Stimulated activated CD8-positive, alpha-beta memory T cell treated with anti-CD3 and anti-CD28 coated beads, Interleukin-7, amount 100 ng/mL, for 48 hours (primary cell): ENCODE data around the gene CDKL4.
"Not testable (repeated sequence)": the region's sequence is repeated elsewhere in the genome, so short reads cannot be mapped to it uniquely, and the experiment has no call there.

ENCODE experiments used
- DNase-seq, 2 donors: peaks; one replicate each; pipeline ENCODE4 v3.0.0-alpha.2; 2020; ENCODE audit warnings: low read depth in 1 of 2; ENCODE audit errors: extremely low read depth in 1 of 2

CDKL4 gene

DNA sequence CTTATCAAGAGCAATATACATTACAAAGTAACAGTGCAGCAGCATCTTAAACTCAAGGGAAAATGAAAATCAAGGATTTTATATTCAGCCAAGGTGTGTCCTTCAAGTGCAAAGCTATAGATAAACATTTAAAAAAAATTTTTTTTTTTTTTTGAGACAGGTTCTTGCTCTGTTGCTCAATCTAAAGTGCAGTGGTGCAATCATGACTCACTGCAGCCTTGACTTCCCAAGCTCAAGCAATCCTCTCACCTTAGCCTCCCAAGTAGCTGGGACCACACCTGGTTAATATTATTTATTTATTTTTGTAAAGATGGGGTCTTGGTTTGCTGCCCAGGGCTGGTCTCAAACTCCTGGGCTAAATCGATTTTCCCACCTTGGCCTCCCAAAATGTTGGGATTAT lies 9.0 kb downstream of the CDKL4 start:
- no peak for DNase-seq

DNA sequence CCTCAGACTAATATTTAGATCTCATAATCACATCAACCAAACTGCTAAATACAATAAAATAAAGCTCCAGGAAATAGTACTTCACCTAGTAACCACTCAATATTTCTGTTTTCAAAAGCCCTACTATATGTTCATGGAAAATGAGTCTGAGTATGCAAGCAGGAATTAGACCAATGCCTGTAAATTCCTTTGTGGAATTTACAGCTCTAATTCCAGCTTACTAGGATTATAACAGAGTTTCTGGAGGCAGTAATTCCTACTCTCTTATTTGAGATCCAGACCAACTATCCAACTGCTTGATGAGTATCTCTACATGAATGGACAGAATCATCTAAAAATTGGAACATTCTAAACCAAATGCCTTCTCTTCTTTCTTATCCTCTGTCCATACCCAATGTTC lies 11.6 kb downstream of the CDKL4 start:
- no peak for DNase-seq

DNA sequence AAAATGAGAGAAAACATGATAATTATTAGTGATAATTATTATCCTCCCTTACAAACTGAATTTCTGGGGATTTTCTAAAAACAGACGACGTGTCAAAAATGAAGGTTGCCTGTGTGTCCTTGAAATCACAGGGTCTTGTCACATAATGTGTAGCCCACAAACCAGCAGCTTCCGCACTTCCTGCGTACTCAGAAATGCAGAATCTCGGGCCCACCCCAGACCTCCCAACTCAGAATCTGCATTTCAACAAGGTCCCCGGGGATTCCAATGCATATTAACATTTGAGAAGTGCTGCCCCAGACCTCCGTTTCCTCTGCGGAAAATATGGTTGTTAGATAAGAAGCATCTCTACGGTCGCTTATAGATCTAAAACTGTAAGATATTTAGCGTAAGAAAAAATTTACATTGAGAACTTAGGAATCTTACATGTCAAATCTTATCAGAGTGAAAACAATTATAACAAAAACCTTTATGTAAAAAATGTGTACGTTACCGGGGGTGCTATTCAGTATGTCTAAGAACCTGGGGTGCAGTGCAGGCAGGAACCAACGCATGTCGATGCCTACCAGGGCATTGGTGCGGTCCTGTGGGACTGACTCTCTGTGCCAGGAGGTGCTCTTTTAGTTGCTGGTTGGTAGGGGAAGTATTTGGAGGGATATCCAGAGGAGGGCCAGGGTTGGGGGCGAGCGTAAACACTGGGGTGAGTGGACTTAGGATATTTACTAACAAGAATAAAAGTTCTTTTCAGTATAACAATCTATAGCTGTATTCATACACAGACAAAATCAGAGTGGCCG lies 15.2 kb downstream of the CDKL4 start:
- DNase-seq: peak in 1 of 2 donors; percentile 17

DNA sequence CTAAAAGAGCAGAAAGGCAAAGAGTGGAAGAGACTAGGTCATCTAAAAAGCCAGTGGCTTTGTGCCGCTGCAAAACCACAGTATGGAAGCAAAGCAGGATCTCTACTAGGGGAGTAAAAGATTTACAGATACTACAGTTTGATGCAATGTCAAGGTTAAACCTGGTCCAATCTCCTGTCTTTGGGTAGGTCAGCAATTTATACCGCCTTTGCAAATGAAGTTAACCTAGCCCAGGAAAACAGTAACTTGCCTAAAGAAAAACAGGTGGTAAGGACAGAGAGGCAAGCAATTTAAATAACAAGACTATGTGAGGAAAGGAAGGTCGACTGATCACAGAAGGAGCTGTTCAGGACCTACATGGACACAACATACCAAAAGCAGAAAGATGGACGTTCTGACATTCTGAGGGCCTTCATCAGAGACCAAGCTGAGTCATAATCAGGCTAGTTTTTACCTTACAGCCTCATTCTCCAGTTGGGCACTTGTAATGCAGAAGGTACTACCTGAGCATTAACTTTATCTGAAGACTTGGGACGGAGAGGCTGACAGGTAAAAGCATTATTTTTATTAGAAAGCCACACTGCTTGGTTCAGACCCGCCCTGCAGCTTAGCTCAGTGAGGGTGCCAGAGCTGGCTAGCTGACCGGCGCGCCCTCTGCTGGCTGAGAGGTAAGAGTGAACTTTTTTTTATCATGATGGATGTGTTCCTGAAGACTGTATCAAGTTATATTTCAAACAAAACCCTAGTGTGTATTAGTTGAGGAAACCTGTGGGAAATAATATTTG lies 15.9 kb downstream of the CDKL4 start:
- DNase-seq: peak in 1 of 2 donors; percentile 70

DNA sequence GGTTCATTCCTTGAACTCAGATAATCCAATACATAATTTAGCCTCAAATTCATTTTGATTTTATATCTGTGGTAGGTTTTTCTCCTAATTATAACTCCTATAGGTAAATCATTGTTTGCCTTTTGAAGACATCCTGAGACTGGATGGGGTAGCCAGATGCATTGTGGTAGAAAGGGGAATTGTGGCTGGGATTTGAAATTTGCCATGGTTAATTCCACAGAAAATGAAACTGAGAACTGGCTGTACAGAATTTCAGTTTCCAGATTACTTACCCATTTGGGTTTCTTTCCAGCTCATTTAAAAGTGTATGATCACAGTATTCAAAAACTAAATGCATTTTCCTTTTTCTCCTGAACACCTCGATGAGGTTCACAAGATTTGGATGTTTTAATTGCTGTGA lies 18.2 kb downstream of the CDKL4 start:
- DNase-seq: no peak

DNA sequence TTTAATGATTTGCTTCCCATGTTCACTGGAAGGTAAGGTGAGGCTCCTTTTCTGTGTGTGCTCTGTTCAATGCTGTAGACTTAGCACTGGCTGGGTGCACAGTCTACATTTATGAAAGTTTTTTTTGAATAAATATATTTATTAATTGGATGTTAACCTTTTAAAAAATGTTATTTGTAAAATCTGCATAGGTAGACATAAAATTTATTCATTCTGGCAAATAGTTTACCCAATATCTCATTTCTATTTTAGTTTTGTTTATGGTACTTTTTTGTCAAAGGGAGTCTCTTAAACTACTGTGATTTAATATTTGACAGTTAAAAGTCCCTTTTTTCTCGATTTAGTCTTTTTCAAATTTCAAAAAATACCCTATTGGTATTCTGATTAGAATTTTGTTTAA lies 19.9 kb downstream of the CDKL4 start:
- DNase-seq: no peak

DNA sequence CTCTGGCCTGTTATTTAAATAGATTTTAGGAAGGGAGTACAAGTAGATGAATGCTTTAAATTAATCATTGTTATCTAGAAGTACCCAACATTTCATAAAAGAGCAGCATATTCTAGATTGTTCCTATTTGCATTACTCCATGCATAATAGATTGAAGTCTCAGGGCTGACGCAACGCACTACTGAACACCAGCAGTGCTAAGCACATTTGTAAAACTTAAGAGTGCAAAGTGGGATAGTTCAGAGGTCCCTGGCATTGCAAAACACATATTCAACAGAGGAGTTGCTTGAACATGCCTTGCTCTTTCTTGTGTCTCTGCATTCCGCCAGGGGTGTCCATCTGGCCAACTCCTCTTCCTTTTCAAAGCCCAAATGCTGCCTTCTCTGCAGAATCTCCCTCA lies 22.3 kb downstream of the CDKL4 start:
- DNase-seq: no peak

DNA sequence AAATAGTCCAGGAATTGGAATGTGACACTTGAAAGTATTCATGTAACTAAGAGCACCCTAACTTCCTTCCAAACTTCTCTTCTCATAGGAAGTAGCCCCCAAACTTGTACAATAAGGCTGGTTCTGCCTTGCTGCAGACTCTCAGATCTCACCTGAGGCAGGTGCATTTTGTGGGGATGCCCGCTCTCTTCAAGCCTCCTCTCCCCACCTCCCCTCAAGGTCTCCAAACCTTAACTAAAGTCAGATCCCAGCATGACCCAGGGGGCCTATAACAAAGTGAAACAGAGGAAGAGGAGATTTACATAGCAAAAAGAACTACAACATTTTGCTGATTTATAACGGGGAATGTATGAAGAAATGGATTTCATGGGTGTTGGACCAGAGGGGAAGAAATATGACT lies 23.6 kb downstream of the CDKL4 start:
- no peak for DNase-seq

DNA sequence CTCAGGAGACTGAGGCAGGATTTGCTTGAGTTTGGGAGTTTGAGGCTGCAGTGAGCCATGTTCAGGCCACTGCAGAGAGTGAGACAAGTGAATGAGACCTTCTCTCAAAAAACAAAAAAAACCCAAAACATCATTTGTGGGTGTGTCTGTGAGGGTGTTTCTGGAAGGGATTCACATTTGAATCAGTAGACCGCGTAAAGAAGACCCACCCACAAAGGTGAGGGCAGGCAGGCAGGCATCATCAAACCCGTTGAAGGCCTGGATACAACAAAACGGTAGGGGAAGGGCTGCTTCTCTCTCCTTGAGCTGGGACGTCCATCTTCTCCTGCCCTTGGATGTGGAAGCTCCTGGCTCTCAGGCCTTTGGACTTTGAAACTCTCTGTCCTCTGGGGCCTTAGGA lies 25.4 kb downstream of the CDKL4 start:
- no peak for DNase-seq

DNA sequence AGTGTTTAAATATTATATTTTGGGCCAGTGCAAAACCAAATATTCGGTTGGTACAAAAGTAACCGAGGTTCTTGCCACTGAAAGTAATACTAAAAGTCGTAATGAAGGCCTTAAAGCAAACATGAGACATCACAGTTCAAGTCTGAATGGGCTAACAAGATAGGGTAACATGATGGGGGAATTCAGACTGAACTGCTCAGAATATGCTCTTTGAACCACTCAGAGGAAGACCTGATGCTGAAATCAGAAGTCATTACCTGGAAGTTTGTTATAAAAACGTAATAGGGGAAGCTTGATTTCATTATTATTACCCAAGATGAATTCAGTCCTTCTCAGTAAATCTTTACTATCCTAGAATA lies 26.6 kb downstream of the CDKL4 start:
- no peak for DNase-seq

DNA sequence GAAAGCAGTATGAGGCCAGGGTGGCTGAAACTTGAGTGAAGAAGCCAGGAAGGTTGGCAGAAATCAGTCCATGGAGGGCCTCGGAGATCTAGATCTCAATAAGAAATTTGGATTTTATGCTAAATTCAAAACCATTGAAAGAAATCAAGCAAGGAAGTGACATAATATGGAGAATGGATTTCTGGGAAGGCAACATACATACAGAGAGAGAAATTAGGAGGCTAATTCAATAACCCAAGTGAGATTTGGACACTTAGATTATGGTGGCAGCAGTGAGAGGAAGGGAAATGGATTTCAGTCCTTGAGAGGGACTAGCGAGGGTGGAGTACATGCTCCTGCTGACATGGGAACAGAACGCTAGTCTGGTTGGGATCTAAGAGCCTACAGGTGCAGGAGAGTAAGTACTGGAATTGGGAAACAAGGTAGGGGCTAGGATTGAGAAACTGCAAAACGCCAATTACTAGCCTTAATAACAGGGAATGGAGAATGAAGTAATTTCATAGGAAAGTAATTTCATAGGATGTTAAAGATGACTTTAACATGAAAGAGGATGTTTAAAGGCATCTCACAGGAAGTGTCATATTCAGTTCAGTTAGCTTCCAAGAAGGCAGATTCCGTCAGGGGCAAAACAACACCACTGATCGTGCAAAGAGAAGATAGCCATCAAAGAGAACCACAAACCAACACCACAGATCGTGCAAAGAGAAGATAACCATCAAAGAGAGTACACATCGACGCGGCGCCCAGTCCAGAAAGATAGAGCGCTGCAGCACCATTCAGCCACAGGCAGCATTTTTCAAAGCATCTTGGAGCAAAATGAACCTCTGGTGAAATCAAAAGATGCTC lies 27.2 kb downstream of the CDKL4 start:
- peak; percentile 40 to 64 for DNase-seq

DNA sequence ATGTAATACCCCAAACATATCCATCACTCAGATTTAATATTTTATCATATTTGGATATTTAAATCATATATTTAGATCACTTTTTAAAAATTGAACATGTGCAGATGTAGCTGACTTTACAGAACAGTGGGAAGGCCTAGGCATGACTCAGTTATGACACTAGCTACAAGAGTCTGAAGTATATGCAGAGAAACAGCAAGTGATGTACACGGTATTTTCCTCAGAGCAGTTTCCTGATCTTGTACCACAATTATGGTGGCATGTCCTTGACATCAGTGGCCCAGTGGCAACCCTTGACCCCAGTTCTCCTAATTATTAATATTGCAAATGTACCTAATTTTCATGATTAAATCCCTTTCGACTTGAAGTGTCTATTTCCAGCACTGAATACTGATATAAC lies 28.2 kb downstream of the CDKL4 start:
- DNase-seq: no peak

DNA sequence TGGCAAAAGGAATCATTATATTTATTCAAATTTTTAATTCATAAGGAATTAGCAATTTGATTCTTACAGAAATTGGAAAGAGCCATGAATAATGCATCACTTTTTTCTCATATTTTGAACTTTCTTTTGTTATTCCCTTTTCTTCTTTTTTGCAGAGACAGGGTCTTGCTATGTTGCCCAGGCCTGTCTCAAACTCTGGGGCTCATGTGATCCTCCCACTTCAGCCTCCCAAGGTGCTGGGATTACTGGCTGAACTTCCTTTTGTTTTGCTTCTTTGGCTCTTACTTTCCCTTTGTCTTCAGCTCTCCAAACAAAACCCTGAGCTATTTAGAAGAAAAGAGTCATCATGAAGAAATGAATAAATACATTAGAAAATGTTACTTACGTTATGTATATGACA lies 30.8 kb downstream of the CDKL4 start:
- DNase-seq: no peak

DNA sequence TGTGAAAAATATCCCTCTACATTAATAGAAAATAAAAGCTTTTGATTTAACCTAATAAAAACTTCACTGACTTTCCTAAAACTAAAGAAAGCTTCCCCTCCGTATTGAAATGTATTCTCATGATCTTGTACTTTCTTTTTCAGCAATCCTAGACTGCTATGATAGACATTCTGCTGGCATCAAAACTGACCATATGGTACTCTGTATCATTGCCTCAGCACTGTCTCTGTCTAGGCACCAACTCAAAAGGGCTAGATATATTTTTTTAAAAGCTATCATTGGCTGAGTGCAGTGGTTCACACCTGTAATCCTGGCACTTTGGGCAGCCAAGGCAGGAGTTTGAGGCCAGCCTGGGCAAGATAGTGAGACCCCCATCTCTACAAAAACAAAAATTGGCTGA lies 32.9 kb downstream of the CDKL4 start:
- DNase-seq: no peak

DNA sequence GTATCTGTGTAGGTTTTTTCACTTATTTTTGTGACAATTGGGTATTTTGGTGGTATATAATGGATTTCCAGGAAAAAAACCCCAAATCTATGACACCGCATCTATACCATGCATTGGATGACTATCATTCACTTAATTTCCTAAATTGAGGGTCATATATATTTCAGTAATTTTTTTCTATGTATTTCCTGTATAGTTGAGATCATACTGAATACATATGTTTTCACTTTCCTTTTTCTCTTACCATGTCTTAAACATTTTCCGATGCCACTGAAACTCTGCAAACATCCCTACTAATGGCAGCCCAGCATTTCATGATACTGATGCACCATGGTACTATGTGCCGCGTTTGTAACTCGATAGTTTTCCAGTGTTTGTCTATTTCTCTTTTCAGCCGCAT lies 40.4 kb downstream of the CDKL4 start:
- no peak for DNase-seq

DNA sequence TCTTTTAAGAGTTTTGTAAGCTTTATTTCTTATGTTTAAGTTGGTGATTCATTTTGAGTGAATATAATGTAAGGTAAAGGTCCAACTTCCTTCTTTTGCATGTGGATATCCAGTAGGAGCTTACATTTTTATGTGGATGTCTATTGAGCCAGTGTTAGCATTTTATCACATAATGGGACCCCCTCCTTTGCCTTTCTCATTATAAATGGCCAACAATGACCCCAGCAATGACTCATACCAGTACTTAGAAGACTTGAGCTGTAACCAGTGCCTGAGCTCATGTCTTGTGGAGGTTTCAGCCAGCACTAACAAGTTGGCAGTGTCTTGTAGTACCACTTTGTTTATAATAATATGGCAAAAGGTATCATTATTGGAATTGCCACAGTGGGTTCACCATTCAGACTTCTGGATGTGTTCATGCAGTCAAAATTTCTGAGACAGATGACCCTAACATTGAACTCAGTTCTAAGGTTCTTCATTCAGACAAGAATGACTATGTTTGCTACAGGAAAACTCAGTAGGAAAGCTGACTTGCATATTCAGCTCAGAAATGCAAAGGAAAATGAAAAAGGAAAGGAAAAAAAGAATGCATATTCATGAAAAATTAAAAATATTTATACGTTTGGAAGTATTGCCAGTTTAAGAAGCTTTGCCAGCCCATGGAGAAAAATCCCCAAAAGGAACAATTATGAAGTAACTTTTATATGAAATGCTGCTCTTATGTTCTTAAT lies 41.0 kb downstream of the CDKL4 start:
- no peak for DNase-seq

DNA sequence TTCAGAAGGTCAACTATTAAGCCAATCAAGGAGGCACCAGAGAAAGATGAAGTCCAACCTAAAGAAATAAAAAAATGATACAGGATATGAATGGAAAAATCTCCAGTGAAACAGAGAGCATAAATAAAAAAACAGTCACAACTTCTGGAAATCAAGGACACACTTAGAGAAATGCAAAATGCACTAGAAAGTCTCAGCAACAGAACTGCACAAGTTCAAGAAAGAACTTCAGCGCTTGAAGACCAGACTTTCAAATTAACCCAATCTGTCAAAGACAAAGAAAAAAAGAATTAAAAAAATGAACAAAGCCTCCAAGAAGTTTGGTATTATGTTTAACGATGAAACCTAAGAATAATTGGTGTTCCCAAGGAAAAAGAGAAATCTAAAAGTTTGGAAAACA lies 46.8 kb downstream of the CDKL4 start:
- DNase-seq: not testable (repeated sequence)

DNA sequence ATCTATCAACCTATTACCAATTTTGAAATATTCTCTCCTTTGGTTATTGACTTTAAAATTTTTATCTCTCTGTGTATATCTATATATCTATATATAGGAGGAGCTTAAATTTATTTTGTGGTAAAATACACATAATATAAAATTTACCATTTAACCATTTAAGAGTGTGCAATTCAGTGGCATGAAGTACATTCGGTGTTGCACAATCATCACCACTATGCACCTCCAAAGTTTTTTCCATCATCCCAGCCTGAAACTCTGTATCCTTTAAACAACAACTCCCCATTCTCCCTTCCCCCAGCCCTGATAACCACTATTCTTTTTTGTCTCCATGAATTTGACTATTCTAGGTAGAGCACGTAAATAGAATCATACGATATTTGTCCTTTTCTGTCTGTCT lies 49.1 kb downstream of the CDKL4 start:
- DNase-seq: no peak

DNA sequence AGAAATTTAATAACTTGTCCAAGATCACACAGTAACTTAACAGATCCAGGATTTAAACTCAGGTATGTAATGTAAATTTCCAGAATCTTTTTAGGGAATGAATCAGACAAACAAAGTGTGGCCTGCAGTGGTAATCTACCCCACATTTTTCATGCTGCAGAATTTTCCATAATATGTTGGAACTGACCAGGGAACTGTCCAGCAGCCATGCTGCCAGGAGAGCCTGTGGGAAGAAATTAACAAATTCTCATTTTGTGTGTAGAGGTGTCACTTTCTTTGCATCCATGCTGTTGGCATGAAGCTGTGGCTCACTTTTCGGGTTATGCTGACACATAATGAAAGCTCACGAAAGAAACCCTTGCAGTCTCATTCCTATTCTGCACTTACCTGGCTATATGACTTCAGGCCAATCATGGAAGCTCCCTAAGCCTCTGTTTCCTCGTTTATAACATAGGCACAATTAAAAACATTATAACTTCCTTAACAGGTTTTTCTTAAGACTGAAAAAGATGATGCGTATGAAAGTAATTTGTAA lies 54.7 kb downstream of the CDKL4 start:
- DNase-seq: no peak

DNA sequence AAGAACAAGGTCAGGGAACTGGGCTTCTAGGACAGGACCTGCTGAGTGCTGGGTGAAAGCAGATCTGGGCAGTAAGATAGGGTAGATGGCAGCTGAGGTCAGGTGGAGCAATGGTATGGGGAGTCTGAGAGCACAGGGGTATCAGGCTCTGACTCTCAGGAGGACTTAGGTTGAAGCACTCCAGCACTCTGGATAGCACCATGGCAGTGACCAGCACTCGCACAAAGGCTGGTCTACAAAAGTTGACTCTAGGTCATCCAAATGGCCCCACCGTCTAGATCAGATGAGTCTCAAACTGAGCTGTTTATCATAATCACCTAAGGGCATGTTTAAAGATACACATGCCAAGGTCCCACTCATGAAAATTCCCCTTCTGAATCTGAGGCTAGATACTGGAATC lies 60.1 kb downstream of the CDKL4 start:
- DNase-seq: no peak

DNA sequence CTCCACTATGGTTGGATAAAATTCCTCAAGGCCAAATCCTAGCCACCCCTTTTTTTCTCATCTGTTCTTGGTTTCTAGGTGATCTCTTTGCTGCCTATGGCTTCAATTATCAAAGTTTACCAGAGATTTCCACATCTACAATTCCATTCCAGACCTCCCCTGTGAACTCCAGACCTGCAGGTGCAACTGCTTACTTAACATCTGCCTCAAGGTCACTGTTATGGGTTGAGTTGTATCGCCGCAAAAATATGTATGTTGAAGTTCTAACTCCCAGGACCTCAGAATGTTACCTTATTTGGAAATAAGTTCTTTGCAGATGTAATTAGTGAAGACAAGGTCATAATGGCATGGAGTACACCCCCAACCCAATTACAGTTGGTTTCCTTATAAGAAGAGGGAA lies 62.5 kb downstream of the CDKL4 start:
- no peak for DNase-seq
